Fibroblast of the aortic adventitia (primary cell): ENCODE measurements around the gene CRY1. TPM values are rescaled to one million over a fixed set of nuclear protein-coding genes. Genes with fewer than 3 reads are reported as not detected.
"Not testable (repeated sequence)": the region's sequence is repeated elsewhere in the genome, so short reads cannot be mapped to it uniquely, and the experiment has no call there.

ENCODE experiments used
- DNase-seq: peaks from one replicate; pipeline ENCODE4 v3.0.0-alpha.2; 2010; ENCODE audit warnings: low read depth
- H3K4me3 ChIP-seq: 2 replicates; pipeline ENCODE4 v1.5.1; 2011; ENCODE audit warnings: low read depth, mild to moderate bottlenecking, control low read depth, low read length, moderate library complexity
- total RNA-seq: library from RNA; depleted of rRNA; stranded (reverse); fragments of >200 nt; gene quantifications from 2 replicates; pipeline ENCODE4 v1.2.3, GENCODE V29; 2012; ENCODE audit warnings: low replicate concordance
- TF ChIP-seq, protein P1 (sequence below): IDR thresholded peaks from 2 replicates; pipeline ENCODE4 v1.5.1; 2011; ENCODE audit warnings: mild to moderate bottlenecking, low read length, control low read depth, inconsistent platforms; ENCODE audit not compliant: insufficient read depth

Gene CRY1
- total RNA-seq, 1 donor: 19.2 TPM

DNA sequence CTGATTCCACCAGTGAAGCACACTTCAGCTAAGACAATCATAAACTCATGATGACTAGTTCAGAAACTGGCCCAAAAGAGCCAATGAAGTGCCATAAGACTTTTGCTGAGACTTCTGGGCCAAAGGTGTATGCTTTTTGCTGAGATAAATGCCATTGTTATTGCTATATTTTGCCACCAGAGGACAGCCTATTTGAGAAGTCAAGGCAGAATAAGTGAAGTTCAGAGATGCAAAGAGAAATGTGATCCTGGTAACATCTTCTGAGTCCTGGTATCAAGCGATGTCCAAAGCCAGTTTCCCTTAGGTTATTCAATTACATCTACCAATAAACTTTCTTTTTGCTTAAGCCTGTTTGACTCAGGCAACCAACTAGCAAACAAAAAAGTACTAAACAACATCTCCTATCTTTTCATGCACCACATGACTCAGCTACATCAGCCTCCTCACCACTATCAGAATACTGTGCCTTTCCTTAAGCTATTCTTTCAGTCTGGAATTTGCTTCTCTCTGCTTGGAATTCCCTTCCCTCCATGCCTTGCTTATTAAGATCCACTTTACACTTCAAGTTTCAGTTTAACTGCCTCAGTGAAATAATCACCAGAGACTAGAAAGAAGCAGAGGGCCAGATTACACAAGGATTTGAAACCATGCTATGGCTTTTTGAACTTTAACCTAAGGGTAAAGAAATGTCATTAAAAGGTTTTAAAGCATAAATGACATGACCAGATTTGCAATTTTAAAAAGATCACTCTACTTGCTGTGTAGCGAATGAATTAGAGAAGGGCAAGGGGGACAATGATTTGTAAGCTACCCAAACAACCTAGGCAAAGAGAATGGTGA lies 14.0 kb downstream of the CRY1 start:
- no peak overlapping the region for H3K4me3 ChIP-seq
- DNase-seq: peak; percentile 57
- TF ChIP-seq, protein P1, sequence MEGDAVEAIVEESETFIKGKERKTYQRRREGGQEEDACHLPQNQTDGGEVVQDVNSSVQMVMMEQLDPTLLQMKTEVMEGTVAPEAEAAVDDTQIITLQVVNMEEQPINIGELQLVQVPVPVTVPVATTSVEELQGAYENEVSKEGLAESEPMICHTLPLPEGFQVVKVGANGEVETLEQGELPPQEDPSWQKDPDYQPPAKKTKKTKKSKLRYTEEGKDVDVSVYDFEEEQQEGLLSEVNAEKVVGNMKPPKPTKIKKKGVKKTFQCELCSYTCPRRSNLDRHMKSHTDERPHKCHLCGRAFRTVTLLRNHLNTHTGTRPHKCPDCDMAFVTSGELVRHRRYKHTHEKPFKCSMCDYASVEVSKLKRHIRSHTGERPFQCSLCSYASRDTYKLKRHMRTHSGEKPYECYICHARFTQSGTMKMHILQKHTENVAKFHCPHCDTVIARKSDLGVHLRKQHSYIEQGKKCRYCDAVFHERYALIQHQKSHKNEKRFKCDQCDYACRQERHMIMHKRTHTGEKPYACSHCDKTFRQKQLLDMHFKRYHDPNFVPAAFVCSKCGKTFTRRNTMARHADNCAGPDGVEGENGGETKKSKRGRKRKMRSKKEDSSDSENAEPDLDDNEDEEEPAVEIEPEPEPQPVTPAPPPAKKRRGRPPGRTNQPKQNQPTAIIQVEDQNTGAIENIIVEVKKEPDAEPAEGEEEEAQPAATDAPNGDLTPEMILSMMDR: peak; percentile 73

DNA sequence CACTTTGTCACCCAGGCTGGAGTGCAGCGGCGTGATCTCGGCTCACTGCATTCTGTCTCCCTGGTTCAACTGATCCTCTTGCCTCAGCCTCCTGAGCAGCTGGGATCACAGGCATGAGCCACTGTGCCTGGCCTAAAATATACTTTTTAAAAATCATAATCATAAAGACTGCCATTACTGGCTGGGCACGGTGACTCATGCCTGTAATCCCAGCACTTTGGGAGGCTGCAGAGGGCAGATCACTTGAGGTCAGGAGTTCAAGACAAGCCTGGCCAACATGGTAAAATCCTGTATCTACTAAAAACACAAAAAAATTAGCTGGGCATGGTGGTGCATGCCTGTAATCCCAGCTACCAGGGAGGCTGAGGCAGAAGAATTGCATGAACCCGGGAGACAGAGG lies 20.1 kb downstream of the CRY1 start:
- DNase-seq, H3K4me3 ChIP-seq: not testable (repeated sequence)

GRCh38 chr12:107066691-107067090 lies 26.7 kb downstream of the CRY1 start:
- H3K4me3 ChIP-seq: no peak overlapping the region
- DNase-seq: no peak
- TF ChIP-seq, protein P1: no peak

- H3K4me3 ChIP-seq: no peak overlapping the region
- TF ChIP-seq, protein P1: no peak
- DNase-seq: no peak
Measured at GRCh38 chr12:107064687-107065086, 28.7 kb downstream of the CRY1 start.

DNA sequence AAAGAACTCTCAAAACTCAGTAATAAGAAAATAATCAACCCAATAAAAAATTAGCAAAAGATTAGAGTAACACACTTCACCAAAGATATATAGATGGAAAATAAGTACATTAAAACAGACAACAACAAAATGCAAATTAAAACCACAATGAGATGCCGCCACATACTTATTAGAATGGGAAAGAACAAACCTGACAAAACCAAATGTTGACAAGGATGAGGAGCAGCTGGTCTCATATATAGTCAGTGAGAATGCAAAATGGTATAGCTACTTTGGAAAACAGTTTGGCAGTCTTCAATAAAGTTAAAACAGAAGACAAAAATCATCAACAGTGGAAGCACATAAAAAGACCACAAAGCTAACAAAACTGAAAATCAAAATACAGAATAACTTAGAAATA lies 29.1 kb downstream of the CRY1 start:
- DNase-seq: no peak
- TF ChIP-seq, protein P1: no peak
- H3K4me3 ChIP-seq: no peak overlapping the region

DNA sequence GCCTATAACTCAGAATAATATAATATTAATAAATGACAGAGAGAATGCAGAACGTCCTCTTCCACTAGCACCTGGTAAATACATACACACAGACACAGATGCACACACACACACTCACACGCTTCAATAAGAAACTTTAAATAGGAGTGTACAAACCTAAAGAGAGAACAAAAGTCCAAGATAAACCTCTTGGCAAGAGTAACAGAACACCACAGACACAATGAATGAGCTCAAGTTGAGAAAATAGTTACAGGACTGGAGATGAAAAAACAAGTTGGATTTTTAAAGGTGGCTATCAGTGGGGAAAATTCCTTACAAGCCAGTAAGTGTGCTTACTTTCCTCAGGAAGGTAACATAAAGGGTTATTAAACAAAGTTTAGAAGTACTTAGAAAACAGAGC lies 35.2 kb downstream of the CRY1 start:
- TF ChIP-seq, protein P1: no peak
- no peak overlapping the region for H3K4me3 ChIP-seq
- peak; percentile 58 for DNase-seq

GRCh38 chr12:107057071-107057834 lies 36.1 kb downstream of the CRY1 start:
- DNase-seq: peak; percentile 82
- TF ChIP-seq, protein P1: peak; percentile 5
- no peak overlapping the region for H3K4me3 ChIP-seq
